Esophagus muscularis mucosa (tissue), 4 donors: Measurements from ENCODE around the gene NELL1. TPM values are rescaled to one million over a fixed set of nuclear protein-coding genes. Genes with fewer than 3 reads are reported as not detected.

Experiments
- DNase-seq: peaks from one replicate; pipeline ENCODE4 v3.0.0-alpha.2; 2017; ENCODE audit errors: extremely low spot score
- H3K27ac ChIP-seq, 4 donors: fragments of 200-600 bp; sonication (generic); replicated peaks in 1 of 4; 1 replicate in 3 of 4; 2 replicates in 1 of 4; pipeline ENCODE4 v1.5.1; 2016 to 2019; ENCODE audit warnings: mild to moderate bottlenecking in 1 of 4
- H3K27me3 ChIP-seq, 4 donors: fragments of 200-600 bp; sonication (generic); one replicate each; pipeline versions ENCODE4 v1.5.1 to v1.6.0; 2016 to 2019
- H3K36me3 ChIP-seq, 4 donors: fragments of 200-600 bp; sonication (generic); one replicate each; pipeline ENCODE4 v1.5.1; 2016 to 2019
- H3K4me1 ChIP-seq, 4 donors: fragments of 200-600 bp; sonication (generic); one replicate each; pipeline ENCODE4 v1.5.1; 2016 to 2019
- H3K4me3 ChIP-seq, 4 donors: fragments of 200-600 bp; sonication (generic); 1 replicate in 2 of 4; 2 replicates in 2 of 4; pipeline ENCODE4 v1.5.1; 2016 to 2019; ENCODE audit warnings: mild to moderate bottlenecking in 4 of 4, moderate library complexity in 1 of 4
- H3K9me3 ChIP-seq, 4 donors: fragments of 200-600 bp; sonication (generic); 1 replicate in 3 of 4; 2 replicates in 1 of 4; pipeline ENCODE4 v1.5.1; 2016 to 2019
- CTCF ChIP-seq, 3 experiments: fragments of 200-600 bp in 2 of 3; fragments of 450-650 bp in 1 of 3; sonication (generic) in 2 of 3; IDR thresholded peaks; one replicate each; pipeline ENCODE4 v1.5.1; 2017 to 2019; ENCODE audit warnings: antibody characterized with exemption in 3 of 3, mild to moderate bottlenecking in 2 of 3, moderate library complexity in 1 of 3
- EP300 ChIP-seq: sonication (generic); formaldehyde crosslinking; IDR thresholded peaks from one replicate; pipeline ENCODE4 v1.6.1; 2017; ENCODE audit warnings: antibody characterized with exemption
- POLR2A ChIP-seq: fragments of 450-650 bp; IDR thresholded peaks from one replicate; pipeline ENCODE4 v1.6.1; 2017; ENCODE audit warnings: antibody characterized with exemption, moderate library complexity, mild to moderate bottlenecking, low read depth
- POLR2AphosphoS5 ChIP-seq, 2 donors: sonication (generic); formaldehyde crosslinking; IDR thresholded peaks; one replicate each; pipeline ENCODE4 v1.6.1; 2017; ENCODE audit warnings: antibody characterized with exemption in 2 of 2
- WGBS: methylation state at CpG from one replicate; pipeline ENCODE4 v1.1.5; 2018; 5-methylcytosine and 5-hydroxymethylcytosine counted together
- intact Hi-C: fragments of 100-400 bp; cut with DNase I; formaldehyde crosslinking; loops from one replicate; pipeline ENCODE4 v1.15.1; 2023
- total RNA-seq, 4 donors: library from RNA; depleted of rRNA; stranded (reverse); fragments of >200 nt; gene quantifications; one replicate each; pipeline versions ENCODE4 v1.1.0 to v1.2.1, GENCODE V29; 2016

Gene NELL1
- total RNA-seq, 4 donors from 2014 or later: 0.65 to 2.7 (median 0.90) TPM

GRCh38 chr11:20634781-20635180 is 34.6 kb upstream of the NELL1 start:
- Histone ChIP-seq H3K27me3 (peaks cover 0 to 8% (median 0%) of the 10 kb centered on the region in 4 donors), H3K36me3 (no peaks in the 10 kb centered on the region), H3K4me3 (no peak overlapping the region), H3K4me1 (no peaks in the 10 kb centered on the region), H3K9me3 (no peaks in the 10 kb centered on the region), H3K27ac (no peak overlapping the region)
- WGBS: 72% methylated on average over 7 of the region's 7 CpGs
- TF ChIP-seq POLR2AphosphoS5 (IDR thresholded peaks at IDR 0.05): no peak
- TF ChIP-seq POLR2A: no peak
- no peak for TF ChIP-seq CTCF (IDR thresholded peaks at IDR 0.05)
- no peak for TF ChIP-seq EP300
- DNase-seq: no peak
- intact Hi-C loops: no loop called here

DNA sequence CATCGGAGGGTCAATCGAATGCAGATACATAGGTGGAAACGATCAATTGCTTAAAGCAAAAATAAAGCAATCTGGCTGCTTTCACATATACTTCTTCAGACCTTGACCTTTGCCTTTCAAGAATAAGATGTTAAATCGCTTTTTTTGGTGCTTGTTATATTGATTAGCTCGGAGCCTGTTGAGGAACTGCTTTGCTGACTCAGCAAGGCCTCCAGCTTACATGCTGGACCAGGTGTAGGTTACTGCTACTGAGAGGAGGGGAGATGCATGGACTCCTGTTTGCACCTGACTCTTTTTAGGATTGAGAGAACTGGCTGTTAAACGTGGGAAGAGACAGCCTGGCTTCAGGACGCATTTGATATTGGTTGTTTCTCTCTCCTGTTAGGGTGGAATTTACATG is 31.3 kb upstream of the NELL1 start:
- intact Hi-C loops: no loop called here
- Histone ChIP-seq H3K36me3 (no peaks in the 10 kb centered on the region), H3K4me1 (no peaks in the 10 kb centered on the region), H3K9me3 (no peaks in the 10 kb centered on the region), H3K27ac (no peak overlapping the region), H3K27me3 (peaks cover 0 to 8% (median 0%) of the 10 kb centered on the region in 4 donors), H3K4me3 (no peak overlapping the region)
- WGBS: 86% methylated on average over 7 of the region's 7 CpGs
- no peak for DNase-seq
- TF ChIP-seq EP300: no peak
- TF ChIP-seq POLR2A: no peak
- no peak for TF ChIP-seq CTCF (IDR thresholded peaks at IDR 0.05)
- TF ChIP-seq POLR2AphosphoS5 (IDR thresholded peaks at IDR 0.05): no peak

GRCh38 chr11:20639688-20640087 is 29.7 kb upstream of the NELL1 start:
- Histone ChIP-seq H3K27me3 (peaks cover 0 to 8% (median 0%) of the 10 kb centered on the region in 4 donors), H3K4me1 (no peaks in the 10 kb centered on the region), H3K36me3 (no peaks in the 10 kb centered on the region), H3K9me3 (no peaks in the 10 kb centered on the region), H3K27ac (no peak overlapping the region), H3K4me3 (no peak overlapping the region)
- intact Hi-C loops: no loop called here
- 46% methylated on average over 3 of the region's 3 CpGs for WGBS
- TF ChIP-seq POLR2A (no peak), CTCF (IDR thresholded peaks at IDR 0.05) (no peak), EP300 (no peak), POLR2AphosphoS5 (IDR thresholded peaks at IDR 0.05) (no peak)
- DNase-seq: no peak

- H3K27me3 ChIP-seq: peaks cover 0 to 8% (median 0%) of the 10 kb centered on the region in 4 donors
- no peaks in the 10 kb centered on the region for H3K36me3 ChIP-seq
- no peak for DNase-seq
- TF ChIP-seq CTCF (IDR thresholded peaks at IDR 0.05): no peak
- TF ChIP-seq EP300: no peak
- no peak for TF ChIP-seq POLR2A
- TF ChIP-seq POLR2AphosphoS5 (IDR thresholded peaks at IDR 0.05): no peak
- intact Hi-C loops: no loop called here
- no peak overlapping the region for H3K4me3 ChIP-seq
- no peak overlapping the region for H3K27ac ChIP-seq
- WGBS: 91% methylated on average over 2 of the region's 2 CpGs
- H3K4me1 ChIP-seq: no peaks in the 10 kb centered on the region
- no peaks in the 10 kb centered on the region for H3K9me3 ChIP-seq
Measured at GRCh38 chr11:20640401-20640800, 29.0 kb upstream of the NELL1 start.

GRCh38 chr11:20644360-20644759 is 25.0 kb upstream of the NELL1 start:
- DNase-seq: no peak
- intact Hi-C loops: no loop called here
- H3K9me3 ChIP-seq: no peaks in the 10 kb centered on the region
- no peak for TF ChIP-seq POLR2A
- no peaks in the 10 kb centered on the region for H3K36me3 ChIP-seq
- 90% methylated on average over 4 of the region's 4 CpGs for WGBS
- H3K27ac ChIP-seq: no peak overlapping the region
- H3K4me1 ChIP-seq: no peaks in the 10 kb centered on the region
- H3K4me3 ChIP-seq: no peak overlapping the region
- H3K27me3 ChIP-seq: peaks cover 0 to 7% (median 1%) of the 10 kb centered on the region in 4 donors
